H1 (cell line): ENCODE results near the gene THAP4. TPM values are rescaled to one million over a fixed set of nuclear protein-coding genes. Genes with fewer than 3 reads are reported as not detected.

Experiments
- CTCF ChIA-PET: fragments of 300-600 bp; sonication (Branson Sonifier 250); formaldehyde crosslinking; loops from one replicate; lab custom pipeline; 2021; ENCODE audit not compliant: partially characterized antibody; lab: Charles Lee
- POLR2A ChIA-PET: fragments of 300-600 bp; sonication (Branson Sonifier 250); formaldehyde crosslinking; loops from one replicate; lab custom pipeline; 2021; ENCODE audit warnings: inconsistent platforms; ENCODE audit not compliant: partially characterized antibody; lab: Charles Lee
- DNase-seq, 2 experiments: peaks; one replicate each; pipeline versions ENCODE4 v3.0.0 to v3.0.0-alpha.2; 2010 to 2022; ENCODE audit warnings: low spot score in 2 of 2, low read depth in 1 of 2, mixed read lengths in 1 of 2
- FAIRE-seq: peaks from 2 replicates; lab custom pipeline; 2011; peaks lifted over from hg19 to GRCh38; lab: Jason Lieb, UNC
- H2AFZ ChIP-seq: 2 replicates; pipeline ENCODE4 v1.8.1; 2012; ENCODE audit warnings: low read length, inconsistent platforms
- H2AK5ac ChIP-seq: 2 replicates; pipeline ENCODE4 v1.6.1; 2013; ENCODE audit warnings: low read depth, low read length
- H2BK120ac ChIP-seq: replicated peaks from 2 replicates; pipeline ENCODE3; 2013; ENCODE audit warnings: low read depth, low read length, inconsistent platforms
- H2BK12ac ChIP-seq: 2 replicates; pipeline ENCODE4 v1.6.1; 2013; ENCODE audit warnings: low read depth, low read length
- H2BK15ac ChIP-seq: 2 replicates; pipeline ENCODE4 v1.6.1; 2013; ENCODE audit warnings: low read length
- H2BK20ac ChIP-seq: 2 replicates; pipeline ENCODE4 v1.6.1; 2013; ENCODE audit warnings: low read length
- H2BK5ac ChIP-seq: 2 replicates; pipeline ENCODE4 v1.6.1; 2013; ENCODE audit warnings: low read depth, low read length
- H3K14ac ChIP-seq: 2 replicates; pipeline ENCODE4 v1.6.1; 2013; ENCODE audit warnings: inconsistent platforms; ENCODE audit not compliant: insufficient read length
- H3K18ac ChIP-seq: 2 replicates; pipeline ENCODE4 v1.6.1; 2013; ENCODE audit warnings: low read length; ENCODE audit errors: extremely low read depth
- H3K23ac ChIP-seq: 2 replicates; pipeline ENCODE4 v1.6.1; 2013; ENCODE audit warnings: inconsistent platforms; ENCODE audit not compliant: insufficient read length
- H3K23me2 ChIP-seq: 2 replicates; pipeline ENCODE4 v1.6.1; 2013; ENCODE audit warnings: low read depth, low read length
- H3K27ac ChIP-seq: 2 replicates; pipeline ENCODE4 v1.6.1; 2011; ENCODE audit warnings: low read depth, low read length, inconsistent platforms
- H3K27me3 ChIP-seq, 4 experiments: replicated peaks in 1 of 4; 1 replicate in 1 of 4; 2 replicates in 3 of 4; pipeline versions ENCODE4 v1.6.1 to v1.8.1; 2011 to 2013; ENCODE audit warnings: low read length in 3 of 4, mild to moderate bottlenecking in 3 of 4, inconsistent platforms in 2 of 4, mixed read lengths in 2 of 4, moderate library complexity in 1 of 4; ENCODE audit not compliant: control insufficient read depth in 3 of 4, insufficient read depth in 3 of 4; ENCODE audit errors: extremely low read depth in 1 of 4
- H3K36me3 ChIP-seq, 4 experiments: 2 replicates each; pipeline versions ENCODE4 v1.6.1 to v1.8.1; 2011 to 2013; ENCODE audit warnings: mild to moderate bottlenecking in 4 of 4, low read length in 3 of 4, moderate library complexity in 2 of 4, control low read depth in 1 of 4, inconsistent platforms in 1 of 4; ENCODE audit not compliant: insufficient read depth in 4 of 4, control insufficient read depth in 2 of 4
- H3K4ac ChIP-seq: replicated peaks from 2 replicates; pipeline ENCODE3; 2013; ENCODE audit warnings: low read length, low read depth, mixed read lengths, inconsistent platforms; ENCODE audit not compliant: insufficient read length
- H3K4me1 ChIP-seq, 4 experiments: replicated peaks in 1 of 4; 1 replicate in 1 of 4; 2 replicates in 3 of 4; pipeline versions ENCODE4 v1.6.1 to v1.8.1; 2011 to 2013; ENCODE audit warnings: low read length in 3 of 4, inconsistent platforms in 2 of 4, mixed read lengths in 1 of 4; ENCODE audit not compliant: insufficient read depth in 4 of 4, control insufficient read depth in 3 of 4
- H3K4me2 ChIP-seq, 2 experiments: 2 replicates each; pipeline versions ENCODE4 v1.6.1 to v1.8.1; 2011 to 2013; ENCODE audit warnings: low read depth in 2 of 2, low read length in 2 of 2, control low read depth in 1 of 2, inconsistent platforms in 1 of 2, mild to moderate bottlenecking in 1 of 2; ENCODE audit not compliant: insufficient read depth in 1 of 2
- H3K4me3 ChIP-seq, 4 experiments: fragments of 200-600, 300-600 bp in 1 of 4; sonication (generic), shearing (Covaris generic), sonication (Bioruptor Twin) in 1 of 4; 2 replicates each; pipeline versions ENCODE4 v1.5.1 to v1.8.1; 2011 to 2016; ENCODE audit warnings: low read length in 4 of 4, low read depth in 3 of 4, control low read depth in 2 of 4, inconsistent platforms in 2 of 4, mild to moderate bottlenecking in 2 of 4, mixed read lengths in 1 of 4, moderate library complexity in 1 of 4; ENCODE audit not compliant: insufficient read depth in 2 of 4; ENCODE audit errors: extremely low read depth in 1 of 4
- H3K56ac ChIP-seq: replicated peaks from 2 replicates; pipeline ENCODE3; 2013; ENCODE audit warnings: low read depth, mild to moderate bottlenecking, mixed read lengths, low read length, inconsistent platforms; ENCODE audit not compliant: insufficient read length
- H3K79me1 ChIP-seq: 2 replicates; pipeline ENCODE4 v1.6.1; 2013; ENCODE audit warnings: low read depth, low read length, control low read depth
- H3K79me2 ChIP-seq, 2 experiments: 2 replicates each; pipeline versions ENCODE4 v1.6.1 to v1.8.1; 2012 to 2013; ENCODE audit warnings: low read length in 2 of 2, mild to moderate bottlenecking in 2 of 2, inconsistent platforms in 1 of 2; ENCODE audit not compliant: insufficient read depth in 2 of 2, control insufficient read depth in 1 of 2
- H3K9ac ChIP-seq, 4 experiments: replicated peaks in 1 of 4; 1 replicate in 1 of 4; 2 replicates in 3 of 4; pipeline versions ENCODE4 v1.6.1 to v1.8.1; 2011 to 2013; ENCODE audit warnings: low read depth in 3 of 4, low read length in 3 of 4, control low read depth in 2 of 4, mild to moderate bottlenecking in 2 of 4, moderate library complexity in 2 of 4, inconsistent platforms in 1 of 4; ENCODE audit errors: extremely low read depth in 1 of 4
- H3K9me3 ChIP-seq, 2 experiments: 2 replicates each; pipeline versions ENCODE4 v1.6.1 to v1.8.1; 2012 to 2013; ENCODE audit warnings: mild to moderate bottlenecking in 2 of 2, moderate library complexity in 2 of 2, control low read depth in 1 of 2, inconsistent platforms in 1 of 2, low read depth in 1 of 2, low read length in 1 of 2, mixed read lengths in 1 of 2; ENCODE audit not compliant: insufficient read depth in 2 of 2
- H4K20me1 ChIP-seq, 2 experiments: replicated peaks in 1 of 2; 2 replicates each; pipeline versions ENCODE3 to v1.8.1; 2011 to 2013; ENCODE audit warnings: inconsistent platforms in 2 of 2, low read length in 2 of 2, mild to moderate bottlenecking in 1 of 2; ENCODE audit not compliant: insufficient read depth in 2 of 2, control insufficient read depth in 1 of 2
- H4K5ac ChIP-seq: 2 replicates; pipeline ENCODE4 v1.6.1; 2013; ENCODE audit warnings: low read length, low read depth, mixed read lengths, inconsistent platforms; ENCODE audit not compliant: insufficient read length
- H4K8ac ChIP-seq: 2 replicates; pipeline ENCODE4 v1.8.0; 2013; ENCODE audit warnings: mild to moderate bottlenecking, moderate library complexity, low read length, inconsistent platforms; ENCODE audit not compliant: insufficient read depth; ENCODE audit errors: extremely low read depth
- H4K91ac ChIP-seq: replicated peaks from 2 replicates; pipeline ENCODE3; 2013; ENCODE audit warnings: low read length, mixed read lengths, inconsistent platforms; ENCODE audit not compliant: insufficient read length
- CBX5 ChIP-seq: fragments of 300-800, 300-1000 bp; sonication (generic); IDR thresholded peaks from 2 replicates; pipeline ENCODE4 v1.7.1; 2016; ENCODE audit warnings: antibody characterized with exemption, low read length, low read depth
- FOSL1 ChIP-seq: IDR thresholded peaks from 2 replicates; pipeline ENCODE4 v1.6.1; 2011; ENCODE audit warnings: mild to moderate bottlenecking, low read depth, low read length, moderate library complexity; ENCODE audit not compliant: insufficient read depth
- TCF12 ChIP-seq: IDR thresholded peaks from 2 replicates; pipeline ENCODE4 v1.6.1; 2011; ENCODE audit warnings: low read depth, mild to moderate bottlenecking, low read length
- WGBS, 2 experiments: shearing (Covaris generic) in 1 of 2; methylation state at CpG; one replicate each; pipeline versions ENCODE4 v1.1.6 to v1.1.7; 2013 to 2015; ENCODE audit warnings: low lambda C conversion rate in 2 of 2, mixed read lengths in 2 of 2, inconsistent platforms in 1 of 2, low coverage in 1 of 2, missing lambda C conversion rate in 1 of 2; ENCODE audit not compliant: insufficient replicate concordance in 2 of 2, insufficient coverage in 1 of 2, insufficient read length in 1 of 2; ENCODE audit errors: extremely low coverage in 1 of 2, missing lambda C conversion rate in 1 of 2; 5-methylcytosine and 5-hydroxymethylcytosine counted together
- polyA plus RNA-seq, 7 experiments: library from polyadenylated mRNA; depleted of rRNA in 3 of 7; stranded (reverse) in 5 of 7; unstranded in 2 of 7; fragments of >200 nt in 5 of 7; fragments of 200-250 nt in 2 of 7; gene quantifications; 1 replicate in 5 of 7; 2 replicates in 1 of 7; 4 replicates in 1 of 7; pipeline versions ENCODE4 v1.2.1 to v1.2.3, GENCODE V29; 2011 to 2013; ENCODE audit warnings: missing spikeins in 2 of 7, mixed read lengths in 2 of 7
- total RNA-seq: library from RNA; stranded (reverse); fragmentation: NEBNext Ultra II Directional; extraction: Animal tissue kit (Norgen Biotek cat#: 25700); gene quantifications from 2 replicates; pipeline ENCODE4 v1.2.1, GENCODE V29; 2021

THAP4 gene
- total and polyA plus RNA-seq, 2 of the 8 experiments (the other 6 are each of a cell fraction or from before 2014, with no cell fraction given) = 78.9 to 83.6 TPM

GRCh38 chr2:241606186-241606585 is 30.8 kb downstream of the THAP4 start:
- Histone ChIP-seq H2BK5ac (no peak overlapping the region), H3K36me3 (peaks cover 0 to 8% (median 3%) of the 10 kb centered on the region in 4 experiments; a peak in 7 of 8 replicates), H3K79me2 (peaks cover 6 to 8% of the 10 kb centered on the region in 2 experiments; a peak in 3 of 4 replicates), H4K8ac (no peak overlapping the region; the same call in 1 of the 2 replicates), H3K4ac (no peak overlapping the region), H3K79me1 (peaks cover 2% of the 10 kb centered on the region; the same call in 1 of the 2 replicates), H3K18ac (no peak overlapping the region), H4K91ac (no peak overlapping the region), H4K20me1 (peaks cover 0 to 7% of the 10 kb centered on the region in 2 experiments), H3K4me2 (no peak overlapping the region), H3K9ac (no peak overlapping the region), H3K23ac (no peak overlapping the region), H3K4me3 (no peak overlapping the region), H3K27ac (no peak overlapping the region), H2AK5ac (no peak overlapping the region), H3K56ac (no peak overlapping the region), H2AFZ (no peak overlapping the region), H3K4me1 (no peaks in the 10 kb centered on the region), H2BK20ac (no peak overlapping the region), H3K27me3 (no peaks in the 10 kb centered on the region), H2BK120ac (no peak overlapping the region), H4K5ac (no peak overlapping the region), H3K23me2 (peaks cover 5% of the 10 kb centered on the region; the same call in 1 of the 2 replicates), H3K14ac (no peak overlapping the region), H3K9me3 (no peaks in the 10 kb centered on the region), H2BK15ac (no peak overlapping the region), H2BK12ac (no peak overlapping the region)
- CTCF ChIA-PET = interaction anchor here (1.1 to 1.3 kb wide), 3 partner anchors 10 to 52 kb away, joined by 3 to 4 read pairs (median 3); no protein-coding TSS in a partner anchor
- POLR2A ChIA-PET = no interaction called here
- DNase-seq (no peak), FAIRE-seq (no peak)
- 89% methylated on average over 8 of the region's 8 CpGs; no CpG with 5 or more reads in 1 of the 2 experiments for WGBS, 2 experiments
- TF ChIP-seq CBX5 (no peak), FOSL1 (no peak), TCF12 (no peak)
